GM18505 (cell line): ENCODE measurements around the gene SEPHS1.
"Not testable (repeated sequence)": the region's sequence is repeated elsewhere in the genome, so short reads cannot be mapped to it uniquely, and the experiment has no call there.

Experiments
- ATAC-seq: cut with Tn5 transposase; IDR thresholded peaks from one replicate; pipeline ENCODE4 v1.9.1; 2021; ENCODE audit not compliant: unreplicated experiment
- POLR2A ChIP-seq: IDR thresholded peaks from 4 replicates; pipeline ENCODE4 v1.6.1; 2011; ENCODE audit warnings: borderline replicate concordance; ENCODE audit not compliant: insufficient read depth, insufficient read length; ENCODE audit errors: extremely low read depth

SEPHS1 gene

DNA sequence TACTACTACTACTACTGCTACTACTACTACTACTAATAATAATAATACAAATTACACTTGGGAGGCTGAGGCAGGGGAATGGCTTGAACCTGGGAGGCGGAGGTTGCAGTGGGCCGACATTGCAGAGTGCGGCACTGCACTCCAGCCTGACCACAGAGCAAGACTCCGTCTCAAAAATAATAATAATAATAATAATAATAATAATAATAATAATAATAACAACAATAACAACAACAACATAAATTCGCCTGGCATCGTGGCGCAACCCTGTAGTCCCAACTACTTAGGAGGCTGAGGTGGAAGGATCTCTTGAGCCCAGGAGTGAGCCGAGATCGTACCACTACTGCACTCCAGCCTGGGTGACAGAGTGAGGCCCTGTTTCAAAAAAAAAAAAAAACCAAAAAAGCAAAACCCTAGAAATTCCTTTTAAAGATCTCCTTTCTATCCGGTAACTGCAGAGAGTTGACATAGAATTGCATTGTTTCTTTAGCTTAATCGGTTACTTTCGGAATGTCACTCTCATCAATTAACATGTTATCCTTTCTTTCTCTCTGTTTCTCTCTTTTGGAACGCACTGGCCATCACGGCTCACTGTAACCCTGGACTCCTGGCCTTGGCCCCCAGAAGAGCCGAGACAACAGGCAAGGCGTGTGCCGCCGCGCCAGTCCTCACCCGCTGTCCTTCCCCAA lies 49.2 kb downstream of the SEPHS1 start:
- no peak for TF ChIP-seq POLR2A
- no peak for ATAC-seq

DNA sequence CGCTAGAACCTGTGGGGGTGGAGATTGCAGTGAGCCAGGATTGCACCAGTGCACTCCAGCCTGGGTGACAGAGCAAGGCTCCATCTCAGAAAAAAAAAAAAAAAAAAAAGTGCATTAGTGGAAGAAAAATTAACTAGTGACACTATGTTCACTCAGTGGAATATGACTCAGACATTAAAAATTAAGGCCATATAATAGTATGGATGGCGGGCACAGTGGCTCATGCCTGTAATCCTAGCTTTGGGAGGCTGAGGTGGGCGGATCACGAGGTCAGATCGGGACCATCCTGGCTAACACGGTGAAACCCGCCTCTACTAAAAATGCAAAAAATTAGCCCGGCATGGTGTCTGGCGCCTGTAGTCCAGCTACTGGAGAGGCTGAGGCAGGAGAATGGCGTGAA lies 51.6 kb downstream of the SEPHS1 start:
- no peak for ATAC-seq
- no peak for TF ChIP-seq POLR2A

GRCh38 chr10:13294784-13295183 lies 53.3 kb downstream of the SEPHS1 start:
- no peak for TF ChIP-seq POLR2A
- no peak for ATAC-seq

GRCh38 chr10:13291821-13292773 lies 56.0 kb downstream of the SEPHS1 start:
- no peak for ATAC-seq
- no peak for TF ChIP-seq POLR2A

DNA sequence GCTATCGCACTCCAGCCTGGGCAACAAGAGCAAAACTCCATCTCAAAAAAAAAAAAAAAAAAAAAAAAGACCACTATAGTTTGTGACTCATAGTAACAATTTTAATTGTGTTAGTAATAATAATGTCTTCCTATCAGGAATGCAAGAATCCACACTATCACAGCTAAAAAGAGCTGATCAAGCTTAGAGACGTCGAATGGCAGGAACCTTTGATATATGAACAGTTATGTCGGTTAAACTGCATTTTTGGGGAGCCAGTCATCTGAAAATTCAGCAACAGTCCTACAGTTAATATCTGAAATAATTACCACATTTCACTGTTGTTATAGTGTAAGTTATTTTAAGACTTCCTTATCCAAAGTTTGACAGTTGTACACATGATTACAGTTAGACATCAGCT lies 57.0 kb downstream of the SEPHS1 start:
- TF ChIP-seq POLR2A: no peak

GRCh38 chr10:13284050-13284449 lies 64.0 kb downstream of the SEPHS1 start:
- no peak for ATAC-seq
- TF ChIP-seq POLR2A: no peak

More for the DNA sequence above, 57.0 kb downstream of the SEPHS1 start:
- no peak for ATAC-seq

GRCh38 chr10:13282348-13282747 lies 65.7 kb downstream of the SEPHS1 start:
- ATAC-seq: not testable (repeated sequence)

- no peak for ATAC-seq
- TF ChIP-seq POLR2A: no peak
These were observed 71.2 kb downstream of the SEPHS1 start for GRCh38 chr10:13276749-13277365.

DNA sequence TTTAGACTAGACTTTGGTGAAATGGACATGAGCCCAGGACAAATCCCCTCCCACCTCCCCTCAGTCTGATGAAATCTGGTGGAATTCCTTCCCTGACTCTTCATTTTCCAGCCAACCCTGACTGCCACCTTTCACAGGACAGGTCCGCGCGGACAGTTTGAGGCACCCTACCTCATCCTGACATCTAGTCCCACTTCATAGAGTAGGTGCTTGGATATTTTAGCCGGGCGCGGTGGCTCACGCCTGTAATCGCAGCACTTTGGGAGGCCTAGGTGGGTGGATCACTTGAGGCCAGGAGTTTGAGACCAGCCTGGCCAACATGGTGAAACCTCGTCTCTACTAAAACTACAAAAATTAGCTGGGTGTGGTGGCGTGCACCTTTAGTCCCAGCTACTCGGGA lies 71.9 kb downstream of the SEPHS1 start:
- ATAC-seq: not testable (repeated sequence)

GRCh38 chr10:13272164-13272571 lies 75.9 kb downstream of the SEPHS1 start:
- ATAC-seq: no peak
- peak; percentile 4 for TF ChIP-seq POLR2A

DNA sequence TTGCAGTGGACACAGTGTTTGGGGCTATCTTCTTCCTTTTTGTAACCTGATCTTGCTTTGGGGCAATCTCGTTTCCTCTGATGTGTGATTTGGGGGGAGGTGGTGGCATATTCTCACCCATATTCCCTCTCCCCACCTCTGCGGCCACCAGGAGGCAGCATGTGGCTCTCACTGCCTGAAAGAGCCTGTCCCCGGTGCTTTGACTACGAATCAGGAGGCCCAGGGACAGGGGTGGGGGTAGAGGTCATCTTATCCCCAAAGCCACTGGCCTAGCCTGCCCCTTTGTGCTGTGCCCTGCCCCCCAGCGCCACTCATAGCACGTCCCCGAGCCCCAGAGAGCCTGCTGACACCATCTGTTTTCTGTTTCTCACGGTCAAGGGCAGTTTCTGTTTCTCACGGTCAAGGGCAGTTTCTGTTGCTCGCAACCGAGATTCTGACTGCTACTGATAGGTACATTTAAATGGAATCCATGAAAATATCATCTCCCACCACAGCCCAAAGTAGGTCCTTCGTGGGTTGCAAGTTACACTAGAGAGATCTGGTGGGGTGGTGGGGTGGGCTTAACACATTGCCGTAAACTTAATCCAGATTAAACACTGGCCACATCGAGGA lies 76.4 kb downstream of the SEPHS1 start:
- TF ChIP-seq POLR2A: peak; percentile 11
- no peak for ATAC-seq

DNA sequence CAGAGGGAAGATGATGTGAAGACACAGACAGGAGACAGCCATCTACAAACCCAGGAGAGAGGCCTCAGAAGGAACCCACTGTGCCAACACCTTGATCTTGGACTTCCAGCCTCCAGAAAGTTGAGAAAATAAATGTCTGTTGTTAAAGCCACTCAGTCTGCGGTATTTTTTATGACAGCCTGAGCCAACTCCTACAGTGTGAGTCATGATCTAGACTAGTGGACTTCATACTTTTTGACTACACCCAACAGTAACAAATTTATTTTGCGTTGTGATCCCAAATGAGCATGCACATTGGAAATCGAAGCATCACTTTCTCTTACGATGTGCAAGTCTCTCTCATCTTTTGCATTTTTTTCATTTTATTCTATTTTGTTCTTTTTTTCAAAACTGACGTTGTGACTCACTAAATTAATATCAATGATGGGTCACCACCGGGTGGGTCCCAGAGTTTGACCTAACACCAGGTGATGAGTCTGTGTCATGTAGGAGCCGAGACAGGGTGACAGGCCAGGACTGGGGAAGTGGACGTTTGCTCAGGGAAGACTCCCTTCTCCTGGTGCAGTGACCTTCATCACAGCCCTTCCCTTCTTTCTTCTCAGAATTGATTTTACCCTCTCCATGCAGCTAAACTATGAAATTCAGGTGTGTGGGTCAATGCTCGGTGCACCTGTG lies 77.1 kb downstream of the SEPHS1 start:
- TF ChIP-seq POLR2A: no peak

DNA sequence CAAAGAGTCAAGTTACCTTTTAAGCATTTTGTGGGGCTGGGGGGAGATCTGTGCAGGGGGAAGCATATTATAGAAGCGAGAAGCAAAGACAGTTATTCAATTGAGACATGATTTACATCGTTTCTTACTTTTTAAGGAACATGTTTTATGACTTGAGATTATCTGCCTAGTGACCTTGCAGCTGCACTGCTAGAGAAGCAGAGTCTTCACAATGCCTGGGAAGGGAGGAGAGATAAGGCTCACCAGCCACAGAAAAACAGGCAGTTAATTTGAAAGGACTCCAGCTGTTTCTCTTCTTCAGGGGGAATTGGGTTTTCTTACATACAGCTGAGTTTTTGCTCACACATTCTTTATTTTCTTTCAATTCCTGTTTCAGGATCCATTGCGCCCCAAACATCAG lies 79.3 kb downstream of the SEPHS1 start:
- ATAC-seq: no peak
- no peak for TF ChIP-seq POLR2A

More for the DNA sequence above, 77.1 kb downstream of the SEPHS1 start:
- ATAC-seq: no peak
